ENCODE data around the gene FETUB. TPM values are rescaled to one million over a fixed set of nuclear protein-coding genes. Genes with fewer than 3 reads are reported as not detected.

The FETUB gene
- total and polyA plus RNA-seq, 12 donors = not detected

DNA sequence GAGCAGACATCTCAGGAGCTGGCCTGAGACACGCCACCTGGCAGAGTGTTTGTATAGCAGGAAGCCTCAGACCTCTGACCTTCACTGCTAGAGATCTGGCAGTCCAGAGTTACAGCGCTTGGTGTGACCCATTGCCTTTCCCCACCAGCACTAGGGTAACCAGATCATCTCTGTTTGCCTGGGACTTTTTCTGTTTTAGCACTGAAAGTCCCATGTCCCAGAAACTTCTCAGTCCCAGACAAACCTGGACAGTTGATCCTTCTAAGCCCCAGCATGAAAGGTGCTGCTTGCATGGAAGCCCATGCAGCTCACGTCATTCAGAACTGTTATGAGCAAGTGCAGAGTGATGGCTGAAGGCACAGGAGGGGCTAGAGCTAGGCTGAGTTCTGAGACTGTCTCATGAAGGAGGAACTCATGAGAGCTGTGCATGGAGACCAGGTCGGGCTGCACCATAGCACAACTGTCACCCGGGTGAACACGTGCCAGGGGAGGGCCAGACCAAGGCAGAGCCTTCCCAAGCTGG lies 45.5 kb upstream of the FETUB start:
- no peaks in the 10 kb centered on the region for H3K4me1 ChIP-seq (replicated peaks in 1 of 2)
- H3K4me3 ChIP-seq = no peak overlapping the region
- no peak overlapping the region for H3K27ac ChIP-seq
- H3K27me3 ChIP-seq = no peaks in the 10 kb centered on the region
- intact Hi-C loops (cut with DNase I) = no loop called here
- H3K9me3 ChIP-seq (replicated peaks in 1 of 3) = no peaks in the 10 kb centered on the region
- DNase-seq = no peak
- TF ChIP-seq, protein P1, sequence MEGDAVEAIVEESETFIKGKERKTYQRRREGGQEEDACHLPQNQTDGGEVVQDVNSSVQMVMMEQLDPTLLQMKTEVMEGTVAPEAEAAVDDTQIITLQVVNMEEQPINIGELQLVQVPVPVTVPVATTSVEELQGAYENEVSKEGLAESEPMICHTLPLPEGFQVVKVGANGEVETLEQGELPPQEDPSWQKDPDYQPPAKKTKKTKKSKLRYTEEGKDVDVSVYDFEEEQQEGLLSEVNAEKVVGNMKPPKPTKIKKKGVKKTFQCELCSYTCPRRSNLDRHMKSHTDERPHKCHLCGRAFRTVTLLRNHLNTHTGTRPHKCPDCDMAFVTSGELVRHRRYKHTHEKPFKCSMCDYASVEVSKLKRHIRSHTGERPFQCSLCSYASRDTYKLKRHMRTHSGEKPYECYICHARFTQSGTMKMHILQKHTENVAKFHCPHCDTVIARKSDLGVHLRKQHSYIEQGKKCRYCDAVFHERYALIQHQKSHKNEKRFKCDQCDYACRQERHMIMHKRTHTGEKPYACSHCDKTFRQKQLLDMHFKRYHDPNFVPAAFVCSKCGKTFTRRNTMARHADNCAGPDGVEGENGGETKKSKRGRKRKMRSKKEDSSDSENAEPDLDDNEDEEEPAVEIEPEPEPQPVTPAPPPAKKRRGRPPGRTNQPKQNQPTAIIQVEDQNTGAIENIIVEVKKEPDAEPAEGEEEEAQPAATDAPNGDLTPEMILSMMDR (IDR thresholded peaks at IDR 0.05) = no peak
- no peak for TF ChIP-seq POLR2A (IDR thresholded peaks at IDR 0.05)
- 76 to 89% (median 84%) methylated on average over 5 to 6 of the region's 6 CpGs for WGBS, 4 donors
- H3K36me3 ChIP-seq (replicated peaks in 1 of 2) = no peaks in the 10 kb centered on the region

DNA sequence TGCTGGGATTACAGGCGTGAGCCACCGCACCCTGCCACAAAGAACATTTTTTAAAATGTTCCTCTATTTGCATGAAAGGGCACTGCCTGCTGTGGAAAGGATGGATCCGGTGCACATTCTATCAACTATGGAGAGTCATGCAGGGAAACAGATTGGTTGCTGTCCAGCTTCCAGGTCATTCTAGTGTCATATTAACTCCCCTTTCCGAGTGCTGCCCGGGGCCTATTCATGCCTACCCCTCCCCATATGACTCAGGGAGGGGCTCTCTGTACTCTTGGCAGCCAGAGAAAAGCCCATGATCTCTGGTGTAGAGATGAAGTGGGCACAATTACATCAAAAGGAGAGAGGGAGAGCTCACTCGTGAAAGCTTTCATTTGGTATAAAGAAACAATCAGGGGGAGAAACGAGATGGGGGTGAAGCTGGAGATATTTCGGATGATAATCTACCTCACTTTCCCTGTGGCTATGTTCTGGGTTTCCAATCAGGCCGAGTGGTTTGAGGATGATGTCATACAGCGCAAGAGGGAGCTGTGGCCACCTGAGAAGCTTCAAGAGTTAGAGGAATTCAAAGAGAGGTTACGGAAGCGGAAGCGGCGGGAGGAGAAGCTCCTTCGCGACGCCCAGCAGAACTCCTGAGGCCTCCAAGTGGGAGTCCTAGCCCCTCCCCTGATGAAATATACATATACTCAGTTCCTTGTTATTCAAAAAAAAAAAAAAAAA lies 43.5 kb upstream of the FETUB start:
- intact Hi-C loops (cut with DNase I) = no loop called here
- Histone ChIP-seq H3K27me3 (no peaks in the 10 kb centered on the region), H3K4me3 (no peak overlapping the region), H3K27ac (no peak overlapping the region), H3K36me3 (replicated peaks in 1 of 2) (no peaks in the 10 kb centered on the region), H3K9me3 (replicated peaks in 1 of 3) (no peaks in the 10 kb centered on the region), H3K4me1 (replicated peaks in 1 of 2) (no peaks in the 10 kb centered on the region)
- WGBS, 4 donors = 63 to 66% (median 64%) methylated on average over 17 of the region's 17 CpGs
- TF ChIP-seq, protein P1 (IDR thresholded peaks at IDR 0.05) = no peak
- no peak for TF ChIP-seq POLR2A (IDR thresholded peaks at IDR 0.05)
- no peak for DNase-seq

DNA sequence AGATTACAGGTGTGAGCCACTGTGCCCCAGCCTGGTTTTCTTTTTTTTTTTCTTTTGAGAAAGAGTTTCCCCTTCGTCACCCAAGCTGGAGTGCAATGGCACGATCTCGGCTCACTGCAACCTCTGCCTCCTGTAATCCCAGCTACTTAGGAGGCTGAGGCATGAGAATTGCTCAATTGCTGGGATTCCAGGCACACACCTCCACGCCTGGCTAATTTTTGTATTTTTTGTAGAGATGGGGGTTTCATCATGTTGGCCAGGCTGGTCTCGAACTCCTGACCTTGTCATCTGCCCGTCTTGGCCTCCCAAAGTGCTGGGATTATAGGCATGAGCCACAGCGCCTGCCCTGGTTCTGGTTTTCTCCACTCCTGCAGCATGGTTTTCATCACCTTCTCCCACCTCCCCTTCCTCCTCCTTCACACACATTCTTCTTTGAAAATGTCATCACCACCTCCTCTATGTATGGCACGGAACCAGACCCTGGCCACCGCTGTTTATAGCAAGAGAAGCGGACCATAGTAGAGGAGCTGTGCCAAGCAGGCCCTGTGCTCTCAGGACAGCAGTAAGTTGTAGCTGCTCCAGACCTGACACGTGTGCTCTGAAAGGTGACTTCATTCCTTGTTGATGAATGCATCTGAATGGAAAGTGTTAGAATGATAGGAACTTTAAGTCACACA lies 42.0 kb upstream of the FETUB start:
- no peak for DNase-seq
- no peak overlapping the region for H3K27ac ChIP-seq
- no peaks in the 10 kb centered on the region for H3K4me1 ChIP-seq (replicated peaks in 1 of 2)
- H3K9me3 ChIP-seq (replicated peaks in 1 of 3) = no peaks in the 10 kb centered on the region
- no peaks in the 10 kb centered on the region for H3K36me3 ChIP-seq (replicated peaks in 1 of 2)
- no peaks in the 10 kb centered on the region for H3K27me3 ChIP-seq
- 77 to 84% (median 80%) methylated on average over 11 of the region's 11 CpGs for WGBS, 4 donors
- TF ChIP-seq POLR2A (IDR thresholded peaks at IDR 0.05) = no peak
- TF ChIP-seq, protein P1 (IDR thresholded peaks at IDR 0.05) = no peak
- intact Hi-C loops (cut with DNase I) = no loop called here
- H3K4me3 ChIP-seq = no peak overlapping the region

DNA sequence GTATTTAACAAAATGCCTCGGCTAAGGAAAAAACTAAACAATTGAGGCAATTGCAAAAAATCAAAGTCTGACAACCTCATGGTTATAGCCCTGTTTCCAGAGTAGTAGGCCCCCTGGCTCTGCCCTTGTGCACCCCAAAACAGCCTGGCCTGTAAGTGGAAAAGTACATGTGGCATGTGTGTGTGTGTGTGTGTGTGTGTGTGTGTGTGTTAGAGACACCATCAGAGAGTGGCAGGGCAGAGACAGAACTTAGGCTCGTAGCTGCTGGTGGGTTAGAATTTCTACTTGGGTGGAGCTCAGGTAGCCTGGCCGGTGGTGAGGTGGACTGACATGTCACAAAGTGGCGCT lies 41.4 kb upstream of the FETUB start:
- TF ChIP-seq, protein P1 (IDR thresholded peaks at IDR 0.05) = no peak
- TF ChIP-seq POLR2A (IDR thresholded peaks at IDR 0.05) = no peak
- WGBS, 4 donors = 84 to 91% (median 86%) methylated on average over 4 of the region's 4 CpGs
- Histone ChIP-seq H3K4me3 (no peak overlapping the region), H3K36me3 (replicated peaks in 1 of 2) (no peaks in the 10 kb centered on the region), H3K9me3 (replicated peaks in 1 of 3) (no peaks in the 10 kb centered on the region), H3K27ac (no peak overlapping the region), H3K27me3 (no peaks in the 10 kb centered on the region), H3K4me1 (replicated peaks in 1 of 2) (no peaks in the 10 kb centered on the region)
- no peak for DNase-seq
- intact Hi-C loops (cut with DNase I) = no loop called here

All from adrenal gland (tissue), 12 donors.